GM23248 (cell line): Measurements from ENCODE around the gene CERS2.

Experiments
- EZH2 ChIP-seq: fragments of 200-600 bp; sonication (generic); IDR thresholded peaks from 2 replicates; pipeline ENCODE4 v1.6.1; 2018; ENCODE audit warnings: antibody characterized with exemption, mild to moderate bottlenecking; ENCODE audit not compliant: insufficient read depth, poor library complexity, severe bottlenecking
- EZH2phosphoT487 ChIP-seq: fragments of 200-600 bp; sonication (generic); IDR thresholded peaks from 2 replicates; pipeline ENCODE4 v1.6.1; 2018; ENCODE audit warnings: antibody characterized with exemption, moderate library complexity, mild to moderate bottlenecking, low read depth; ENCODE audit not compliant: insufficient read depth

GRCh38 chr1:150994248-150994647 is 19.6 kb upstream of the CERS2 start:
- TF ChIP-seq EZH2phosphoT487 = no peak
- TF ChIP-seq EZH2 = no peak
